ENCODE data around the gene ESRRB. TPM values are rescaled to one million over a fixed set of nuclear protein-coding genes. Genes with fewer than 3 reads are reported as not detected.

The ESRRB gene
- total RNA-seq, 1 donor from 2014 or later, result 0.40 TPM

- DNase-seq (ENCODE audit: low spot score), result no peak
Observed at GRCh38 chr14:76407449-76408150, 31.7 kb downstream of the ESRRB start.

GRCh38 chr14:76408877-76409276 is 32.9 kb downstream of the ESRRB start:
- no peak for DNase-seq (ENCODE audit: low spot score)

- DNase-seq (ENCODE audit: low spot score), result no peak
Observed at GRCh38 chr14:76412501-76412900, 36.6 kb downstream of the ESRRB start.

GRCh38 chr14:76413106-76413961 is 37.4 kb downstream of the ESRRB start:
- DNase-seq (ENCODE audit: low spot score), result no peak

- no peak for DNase-seq (ENCODE audit: low spot score)
Observed at GRCh38 chr14:76413962-76414600, 38.1 kb downstream of the ESRRB start.

- DNase-seq (ENCODE audit: low spot score), result no peak
Observed at GRCh38 chr14:76419399-76419798, 43.5 kb downstream of the ESRRB start.

- no peak for DNase-seq (ENCODE audit: low spot score)
Observed at GRCh38 chr14:76420827-76421226, 44.9 kb downstream of the ESRRB start.

- DNase-seq (ENCODE audit: low spot score), result no peak
Observed at GRCh38 chr14:76421662-76422061, 45.7 kb downstream of the ESRRB start.

- DNase-seq (ENCODE audit: low spot score), result no peak
Observed at GRCh38 chr14:76422662-76423061, 46.7 kb downstream of the ESRRB start.

- no peak for DNase-seq (ENCODE audit: low spot score)
Observed at GRCh38 chr14:76423534-76423933, 47.6 kb downstream of the ESRRB start.

- no peak for DNase-seq (ENCODE audit: low spot score)
Observed at GRCh38 chr14:76424359-76424758, 48.4 kb downstream of the ESRRB start.

- no peak for DNase-seq (ENCODE audit: low spot score)
Observed at GRCh38 chr14:76426161-76426696, 50.3 kb downstream of the ESRRB start.

- no peak for DNase-seq (ENCODE audit: low spot score)
Observed at GRCh38 chr14:76428611-76429010, 52.7 kb downstream of the ESRRB start.

- DNase-seq (ENCODE audit: low spot score), result no peak
Observed at GRCh38 chr14:76430017-76430416, 54.1 kb downstream of the ESRRB start.

- DNase-seq (ENCODE audit: low spot score), result no peak
Observed at GRCh38 chr14:76430475-76430980, 54.6 kb downstream of the ESRRB start.

GRCh38 chr14:76431538-76431937 is 55.6 kb downstream of the ESRRB start:
- DNase-seq (ENCODE audit: low spot score), result no peak

- DNase-seq (ENCODE audit: low spot score), result no peak
Observed at GRCh38 chr14:76432827-76433752, 57.2 kb downstream of the ESRRB start.

GRCh38 chr14:76434220-76434619 is 58.3 kb downstream of the ESRRB start:
- no peak for DNase-seq (ENCODE audit: low spot score)

- no peak for DNase-seq (ENCODE audit: low spot score)
Observed at GRCh38 chr14:76439237-76439775, 63.4 kb downstream of the ESRRB start.

GRCh38 chr14:76446486-76446885 is 70.5 kb downstream of the ESRRB start:
- no peak for DNase-seq (ENCODE audit: low spot score)

GRCh38 chr14:76446921-76447320 is 71.0 kb downstream of the ESRRB start:
- DNase-seq (ENCODE audit: low spot score), result no peak
